HG03025 (cell line): ENCODE measurements around the gene NCSTN.
"Not testable (repeated sequence)": the region's sequence is repeated elsewhere in the genome, so short reads cannot be mapped to it uniquely, and the experiment has no call there.

ENCODE experiments used
- ATAC-seq: cut with Tn5 transposase; IDR thresholded peaks from one replicate; pipeline ENCODE4 v1.9.1; 2021; ENCODE audit warnings: mild to moderate bottlenecking, moderate library complexity; ENCODE audit not compliant: unreplicated experiment, low FRiP score

NCSTN gene

GRCh38 chr1:160369087-160369486 lies 25.9 kb downstream of the NCSTN start:
- ATAC-seq = no peak

- no peak for ATAC-seq
Observed at GRCh38 chr1:160370561-160371345, 27.6 kb downstream of the NCSTN start.

- ATAC-seq = no peak
Observed at GRCh38 chr1:160371346-160371631, 28.1 kb downstream of the NCSTN start.

- ATAC-seq = no peak
Observed at GRCh38 chr1:160371756-160372155, 28.6 kb downstream of the NCSTN start.

DNA sequence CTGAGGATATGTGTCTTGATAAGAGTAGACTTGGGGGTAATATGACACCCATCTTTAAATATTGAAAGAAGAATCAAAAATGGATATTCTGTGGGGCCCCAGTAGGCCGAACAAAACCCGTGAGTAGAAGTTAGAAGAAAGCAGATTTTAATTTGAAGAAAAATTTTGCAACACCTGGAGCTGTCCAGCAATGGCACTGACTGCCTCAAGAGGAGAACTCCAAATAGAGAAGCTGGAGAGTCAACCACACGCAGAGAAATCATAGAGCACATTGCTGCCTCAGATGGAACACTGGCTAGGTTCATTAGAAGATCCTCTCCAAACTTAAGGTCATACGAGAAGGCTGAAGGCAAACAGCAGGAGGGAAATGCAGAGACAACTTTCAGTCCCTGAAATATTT lies 30.5 kb downstream of the NCSTN start:
- no peak for ATAC-seq

DNA sequence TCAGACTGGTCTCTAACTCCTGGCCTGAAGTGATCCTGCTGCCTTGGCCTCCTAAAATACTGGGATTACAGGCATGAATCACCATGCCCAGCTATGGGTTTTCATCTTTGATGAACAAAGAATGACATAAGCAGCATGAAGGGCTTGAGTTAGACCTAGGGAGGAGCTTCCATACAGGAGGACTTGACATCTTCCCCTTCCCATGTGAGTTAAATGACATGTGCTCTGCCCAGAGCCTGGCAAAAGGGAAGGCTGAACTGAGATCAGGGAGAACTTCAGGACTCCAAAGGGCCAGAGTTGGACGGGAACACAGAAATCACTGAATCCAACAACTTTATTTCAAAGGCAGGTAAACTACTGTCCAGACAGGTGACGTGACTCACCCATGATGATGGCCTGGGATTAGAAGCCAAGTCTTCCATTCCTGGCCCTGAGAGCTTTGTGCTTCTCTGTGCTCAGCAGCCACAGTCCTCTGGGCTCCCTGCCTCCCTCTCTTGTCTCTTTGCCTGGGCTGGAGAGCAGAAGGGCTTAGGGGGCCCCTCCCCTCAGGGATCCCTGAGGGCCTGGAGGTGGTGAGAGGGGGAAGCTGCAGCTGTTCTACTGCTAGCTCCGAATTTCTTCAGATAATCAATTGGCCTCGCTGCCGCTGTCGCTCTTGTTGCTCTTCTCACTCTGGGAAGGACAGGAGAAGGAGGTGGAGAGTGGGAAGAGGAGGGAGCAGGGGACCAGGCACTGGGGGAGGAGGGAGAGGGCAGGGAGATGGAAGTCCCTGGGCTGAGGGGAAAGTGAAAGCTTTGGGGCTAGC lies 31.3 kb downstream of the NCSTN start:
- no peak for ATAC-seq

GRCh38 chr1:160375788-160376524 lies 32.8 kb downstream of the NCSTN start:
- no peak for ATAC-seq

DNA sequence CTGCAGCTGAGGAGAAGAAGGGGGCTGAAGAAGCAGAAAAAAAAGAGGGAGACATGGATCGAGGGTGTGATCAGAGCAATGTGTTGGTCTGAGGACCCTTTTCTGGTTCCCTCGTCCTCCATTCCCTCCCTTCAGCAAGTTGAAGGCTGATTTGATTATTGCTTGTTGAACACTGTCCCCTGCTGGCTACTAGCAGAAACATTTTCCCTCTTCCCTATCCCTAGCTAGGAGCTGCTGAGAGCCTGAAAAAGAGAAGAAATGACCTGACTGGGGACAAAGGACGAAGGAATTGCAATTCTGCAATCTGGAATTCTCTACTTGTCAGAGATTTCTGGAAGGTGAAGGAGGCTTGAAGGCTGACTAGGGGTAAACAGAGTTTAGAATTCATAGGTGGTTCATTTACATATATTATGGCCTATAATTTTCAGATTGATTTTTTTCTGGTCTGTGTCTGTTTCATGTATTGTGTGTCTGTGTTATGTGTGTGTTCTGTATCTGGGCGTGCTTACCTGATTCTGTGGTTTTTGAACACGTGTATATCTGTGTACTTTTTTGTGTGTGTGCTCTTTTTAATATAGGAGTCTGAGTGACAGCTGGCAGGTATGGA lies 33.4 kb downstream of the NCSTN start:
- no peak for ATAC-seq

DNA sequence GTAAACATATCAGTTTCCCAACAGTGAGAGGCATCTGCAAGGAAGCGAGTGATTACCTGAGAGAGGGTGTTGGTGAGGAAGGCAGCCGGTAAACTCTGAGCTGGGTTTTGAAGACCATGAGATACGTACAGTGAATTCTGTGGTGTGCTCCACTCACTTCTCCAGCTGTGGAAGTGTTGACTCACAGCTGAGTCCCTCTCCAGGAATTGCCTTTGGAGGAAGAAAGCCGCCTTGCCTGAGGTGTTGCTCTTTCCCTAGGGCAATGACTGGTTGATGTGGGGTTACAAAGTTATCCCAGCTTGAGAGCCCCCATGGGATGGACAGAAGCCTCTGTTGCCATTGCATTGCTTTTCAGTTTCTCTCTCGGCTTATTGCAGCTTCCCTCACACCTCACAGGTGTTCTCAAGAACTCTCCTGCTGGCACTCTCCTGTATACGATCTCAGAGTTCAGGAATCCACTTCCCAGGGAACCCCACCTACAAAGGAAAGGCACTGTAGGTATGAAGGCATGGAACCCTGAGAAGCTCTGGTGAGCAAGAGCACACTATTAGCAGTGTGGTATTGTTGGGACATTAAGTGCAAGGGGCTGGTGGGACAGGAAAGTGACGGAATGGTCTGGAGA lies 34.5 kb downstream of the NCSTN start:
- no peak for ATAC-seq

DNA sequence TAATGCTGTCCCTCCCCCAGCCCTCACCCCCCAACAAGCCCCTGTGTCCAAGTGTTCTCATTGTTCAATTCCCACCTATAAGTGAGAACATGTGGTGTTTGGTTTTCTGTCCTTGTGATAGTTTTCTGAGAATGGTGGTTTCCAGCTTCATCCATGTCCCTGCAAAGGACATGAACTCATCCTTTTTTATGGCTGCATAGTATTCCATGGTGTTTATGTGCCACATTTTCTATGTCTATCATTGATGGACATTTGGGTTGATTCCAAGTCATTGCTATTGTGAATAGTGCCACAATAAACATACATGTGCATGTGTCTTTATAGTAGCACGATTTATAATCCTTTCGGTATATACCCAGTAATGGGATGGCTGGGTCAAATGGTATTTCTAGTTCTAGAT lies 41.6 kb downstream of the NCSTN start:
- not testable (repeated sequence) for ATAC-seq

DNA sequence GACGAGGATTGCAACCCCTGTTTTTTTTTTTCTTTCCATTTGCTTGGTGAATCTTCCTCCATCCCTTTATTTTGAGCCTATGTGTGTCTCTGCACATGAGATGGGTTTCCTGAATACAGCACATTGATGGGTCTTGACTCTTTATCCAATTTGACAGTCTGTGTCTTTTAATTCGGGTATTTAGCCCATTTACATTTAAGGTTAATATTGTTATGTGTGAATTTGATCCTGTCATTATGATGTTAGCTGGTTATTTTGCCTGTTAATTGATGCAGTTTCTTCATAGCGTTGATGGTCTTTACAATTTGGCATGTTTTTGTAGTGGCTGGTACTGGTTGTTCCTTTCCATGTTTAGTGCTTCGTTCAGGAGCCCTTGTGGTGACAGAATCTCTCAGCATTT lies 45.2 kb downstream of the NCSTN start:
- ATAC-seq = not testable (repeated sequence)

GRCh38 chr1:160394673-160395072 lies 51.5 kb downstream of the NCSTN start:
- no peak for ATAC-seq

DNA sequence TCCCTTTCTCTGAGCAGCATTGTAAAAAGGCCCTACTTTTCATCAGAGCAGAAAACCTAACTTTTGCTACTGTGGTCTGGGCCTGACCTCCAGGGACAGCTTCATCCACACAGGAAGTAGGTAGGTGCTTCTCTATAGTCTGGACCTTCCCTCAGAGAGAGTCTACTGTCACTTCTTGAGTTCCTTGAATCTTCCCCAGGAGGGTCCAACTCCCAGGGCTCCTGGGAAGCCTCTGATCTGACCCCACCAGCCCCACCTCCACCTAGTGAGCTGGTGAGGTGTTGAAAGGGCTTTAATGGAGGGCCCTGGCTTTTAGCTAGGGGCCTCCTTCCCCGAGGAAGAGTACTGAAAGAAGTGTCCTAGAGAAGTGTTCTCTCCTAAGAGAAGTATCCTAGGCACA lies 54.5 kb downstream of the NCSTN start:
- ATAC-seq = no peak

- ATAC-seq = no peak
Observed at GRCh38 chr1:160398823-160399222, 55.6 kb downstream of the NCSTN start.

GRCh38 chr1:160399544-160400222 lies 56.5 kb downstream of the NCSTN start:
- no peak for ATAC-seq

- no peak for ATAC-seq
Observed at GRCh38 chr1:160400223-160400645, 57.1 kb downstream of the NCSTN start, which contains the start of gene VANGL2. VANGL2 (plus strand) TSS chr1:160400564; CDS start chr1:160415838, 15,274 bp downstream.

DNA sequence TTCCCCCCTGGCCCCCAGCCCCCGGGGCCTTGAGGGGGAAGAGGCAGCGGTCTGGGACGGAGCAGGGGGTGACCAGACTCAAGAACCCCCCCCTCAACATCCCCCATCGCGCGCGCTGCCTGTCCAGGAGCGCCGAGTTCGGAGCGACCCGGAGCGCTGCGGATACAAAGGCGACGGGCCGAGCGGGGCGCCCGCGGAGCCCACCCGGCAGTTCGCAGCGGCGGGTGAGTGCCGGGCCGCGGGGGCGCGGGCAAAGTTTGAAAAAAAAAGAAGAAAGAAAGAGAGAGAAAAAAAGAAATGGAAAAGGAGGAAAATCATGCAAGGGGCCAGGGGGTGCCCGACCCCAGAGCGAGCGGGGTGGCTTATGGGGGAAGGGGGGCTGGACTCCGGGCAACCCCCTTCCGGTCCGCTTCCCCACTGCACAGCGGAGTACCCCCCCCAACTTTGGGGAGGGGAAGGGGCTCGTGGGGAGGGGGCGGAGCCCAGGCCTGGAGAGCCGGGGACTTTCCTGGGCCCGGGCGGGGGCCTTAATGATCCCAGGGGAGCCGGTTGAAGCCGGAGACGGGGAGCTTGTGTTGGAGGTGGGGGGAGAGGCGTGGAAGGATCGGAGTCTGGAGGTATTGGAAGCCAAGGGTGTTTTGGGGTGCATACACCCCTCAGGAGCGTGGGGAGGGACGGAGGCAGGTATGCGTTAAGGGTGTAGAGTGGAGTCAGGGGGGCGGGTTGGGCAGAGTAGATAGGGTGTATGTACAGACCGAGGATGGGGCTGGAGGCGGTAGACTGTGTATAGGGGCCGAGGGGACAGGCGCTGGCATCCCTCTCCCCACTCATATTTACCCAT lies 57.7 kb downstream of the NCSTN start:
- ATAC-seq = no peak

- ATAC-seq = no peak
Observed at GRCh38 chr1:160401487-160401805, 58.3 kb downstream of the NCSTN start.
